Mesendoderm (in vitro differentiated cells): ENCODE measurements around the gene DNAH17.

Experiments used
- DNase-seq: peaks from one replicate; pipeline ENCODE4 v3.0.0; 2013
- H2AK5ac ChIP-seq: 2 replicates; pipeline ENCODE4 v1.6.1; 2013; ENCODE audit warnings: low read length, inconsistent platforms
- H2BK120ac ChIP-seq: 2 replicates; pipeline ENCODE4 v1.6.1; 2013; ENCODE audit warnings: low read depth, mild to moderate bottlenecking, low read length, moderate library complexity, mixed read lengths
- H2BK15ac ChIP-seq: replicated peaks from 2 replicates; pipeline ENCODE4 v1.6.1; 2013; ENCODE audit warnings: low read depth, mild to moderate bottlenecking, moderate library complexity
- H2BK5ac ChIP-seq: 2 replicates; pipeline ENCODE4 v1.6.1; 2013; ENCODE audit warnings: low read length, inconsistent platforms
- H3K18ac ChIP-seq: 2 replicates; pipeline ENCODE4 v1.6.1; 2013; ENCODE audit warnings: mild to moderate bottlenecking, low read length, mixed read lengths
- H3K23ac ChIP-seq: one replicate; pipeline ENCODE4 v1.6.1; 2013; ENCODE audit warnings: low read length
- H3K27ac ChIP-seq: 2 replicates; pipeline ENCODE4 v1.5.1; 2013; ENCODE audit warnings: low read depth, mild to moderate bottlenecking, inconsistent platforms, low read length, moderate library complexity
- H3K27me3 ChIP-seq: 2 replicates; pipeline ENCODE4 v1.6.1; 2013; ENCODE audit warnings: low read length, control low read depth, mild to moderate bottlenecking, inconsistent platforms; ENCODE audit not compliant: insufficient read depth, poor library complexity
- H3K36me3 ChIP-seq: 2 replicates; pipeline ENCODE4 v1.6.1; 2013; ENCODE audit warnings: low read length, inconsistent platforms; ENCODE audit not compliant: control insufficient read depth, insufficient read depth
- H3K4ac ChIP-seq: one replicate; pipeline ENCODE4 v1.6.1; 2013; ENCODE audit warnings: low read depth, mild to moderate bottlenecking, low read length, moderate library complexity
- H3K4me1 ChIP-seq: 2 replicates; pipeline ENCODE4 v1.6.1; 2013; ENCODE audit warnings: low read depth, low read length, inconsistent platforms; ENCODE audit not compliant: control insufficient read depth
- H3K4me2 ChIP-seq: 2 replicates; pipeline ENCODE4 v1.6.1; 2013; ENCODE audit warnings: low read length
- H3K4me3 ChIP-seq: 2 replicates; pipeline ENCODE4 v1.5.1; 2013; ENCODE audit warnings: mild to moderate bottlenecking, low read length
- H3K56ac ChIP-seq: one replicate; pipeline ENCODE4 v1.6.1; 2013; ENCODE audit warnings: low read length
- H3K79me1 ChIP-seq: 2 replicates; pipeline ENCODE4 v1.6.1; 2013; ENCODE audit warnings: low read length, inconsistent platforms
- H3K79me2 ChIP-seq: 2 replicates; pipeline ENCODE4 v1.6.1; 2013; ENCODE audit warnings: mild to moderate bottlenecking, low read length; ENCODE audit not compliant: control insufficient read depth, insufficient read depth
- H3K9ac ChIP-seq: 2 replicates; pipeline ENCODE4 v1.6.1; 2013; ENCODE audit warnings: low read length, inconsistent platforms
- H4K5ac ChIP-seq: one replicate; pipeline ENCODE4 v1.6.1; 2013; ENCODE audit warnings: low read length
- H4K8ac ChIP-seq: one replicate; pipeline ENCODE4 v1.6.1; 2013; ENCODE audit warnings: low read depth, mild to moderate bottlenecking, control low read depth, low read length, moderate library complexity
- WGBS: extraction: QIAGEN DNeasy Blood & Tissue Kit; methylation state at CpG from one replicate; pipeline ENCODE4 v1.1.7; 2013; ENCODE audit warnings: low lambda C conversion rate, missing lambda C conversion rate; ENCODE audit not compliant: insufficient coverage; ENCODE audit errors: extremely low coverage; 5-methylcytosine and 5-hydroxymethylcytosine counted together

The DNAH17 gene

DNA sequence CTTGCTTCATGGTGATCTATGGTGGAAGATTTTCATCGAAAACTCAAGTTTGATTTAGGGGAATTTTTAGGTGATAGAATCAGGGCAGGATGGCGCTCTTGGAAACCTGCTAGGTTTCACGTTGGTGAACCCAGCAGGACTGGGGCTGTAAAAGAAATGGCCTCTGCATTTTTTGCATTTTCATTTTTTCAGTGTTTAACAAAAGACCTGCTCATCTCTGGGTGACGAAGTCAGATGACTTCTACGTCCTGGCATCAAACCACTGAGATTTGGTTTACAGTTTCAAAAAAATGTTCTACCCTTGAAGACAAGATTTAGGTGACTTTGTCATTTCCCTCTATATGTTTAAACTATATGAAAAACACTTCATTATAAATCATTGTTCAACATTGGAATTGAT is 196.8 kb downstream of the DNAH17 start:
- Histone ChIP-seq H2AK5ac (no peak overlapping the region), H3K4me2 (no peak overlapping the region), H3K56ac (no peak overlapping the region), H3K4me1 (peaks cover 18% of the 10 kb centered on the region), H3K79me2 (peaks cover 59% of the 10 kb centered on the region), H2BK5ac (no peak overlapping the region), H3K18ac (no peak overlapping the region), H3K4me3 (no peak overlapping the region), H3K79me1 (peaks cover 17% of the 10 kb centered on the region), H3K4ac (no peak overlapping the region), H3K36me3 (no peaks in the 10 kb centered on the region), H2BK120ac (peak overlapping the region; percentile 14), H3K9ac (no peak overlapping the region), H4K8ac (no peak overlapping the region), H3K27ac (no peak overlapping the region), H3K23ac (no peak overlapping the region), H2BK15ac (no peak overlapping the region), H4K5ac (no peak overlapping the region), H3K27me3 (no peaks in the 10 kb centered on the region)
- WGBS, result no CpG with 5 or more reads among the region's 5 CpGs
- no peak for DNase-seq

GRCh38 chr17:78379131-78379491 is 198.1 kb downstream of the DNAH17 start:
- H3K4me2 ChIP-seq, result peak overlapping the region; percentile 89
- H3K9ac ChIP-seq, result peak overlapping the region; percentile 99
- H3K4me3 ChIP-seq, result peak overlapping the region; percentile 98
- no peak overlapping the region for H3K23ac ChIP-seq
- no peak overlapping the region for H3K18ac ChIP-seq
- no peak overlapping the region for H2BK120ac ChIP-seq
- H3K56ac ChIP-seq, result peak overlapping the region; percentile 95
- no peak overlapping the region for H2AK5ac ChIP-seq
- WGBS, result no CpG with 5 or more reads among the region's 7 CpGs
- peaks cover 47% of the 10 kb centered on the region for H3K79me2 ChIP-seq
- no peak overlapping the region for H3K4ac ChIP-seq
- H3K4me1 ChIP-seq, result peaks cover 26% of the 10 kb centered on the region
- H3K27ac ChIP-seq, result peak overlapping the region; percentile 90
- no peaks in the 10 kb centered on the region for H3K27me3 ChIP-seq
- no peak overlapping the region for H4K5ac ChIP-seq
- no peak overlapping the region for H4K8ac ChIP-seq
- no peaks in the 10 kb centered on the region for H3K36me3 ChIP-seq
- peak; percentile 66 for DNase-seq
- H2BK5ac ChIP-seq, result peak overlapping the region; percentile 44
- H2BK15ac ChIP-seq, result no peak overlapping the region
- H3K79me1 ChIP-seq, result peaks cover 17% of the 10 kb centered on the region

DNA sequence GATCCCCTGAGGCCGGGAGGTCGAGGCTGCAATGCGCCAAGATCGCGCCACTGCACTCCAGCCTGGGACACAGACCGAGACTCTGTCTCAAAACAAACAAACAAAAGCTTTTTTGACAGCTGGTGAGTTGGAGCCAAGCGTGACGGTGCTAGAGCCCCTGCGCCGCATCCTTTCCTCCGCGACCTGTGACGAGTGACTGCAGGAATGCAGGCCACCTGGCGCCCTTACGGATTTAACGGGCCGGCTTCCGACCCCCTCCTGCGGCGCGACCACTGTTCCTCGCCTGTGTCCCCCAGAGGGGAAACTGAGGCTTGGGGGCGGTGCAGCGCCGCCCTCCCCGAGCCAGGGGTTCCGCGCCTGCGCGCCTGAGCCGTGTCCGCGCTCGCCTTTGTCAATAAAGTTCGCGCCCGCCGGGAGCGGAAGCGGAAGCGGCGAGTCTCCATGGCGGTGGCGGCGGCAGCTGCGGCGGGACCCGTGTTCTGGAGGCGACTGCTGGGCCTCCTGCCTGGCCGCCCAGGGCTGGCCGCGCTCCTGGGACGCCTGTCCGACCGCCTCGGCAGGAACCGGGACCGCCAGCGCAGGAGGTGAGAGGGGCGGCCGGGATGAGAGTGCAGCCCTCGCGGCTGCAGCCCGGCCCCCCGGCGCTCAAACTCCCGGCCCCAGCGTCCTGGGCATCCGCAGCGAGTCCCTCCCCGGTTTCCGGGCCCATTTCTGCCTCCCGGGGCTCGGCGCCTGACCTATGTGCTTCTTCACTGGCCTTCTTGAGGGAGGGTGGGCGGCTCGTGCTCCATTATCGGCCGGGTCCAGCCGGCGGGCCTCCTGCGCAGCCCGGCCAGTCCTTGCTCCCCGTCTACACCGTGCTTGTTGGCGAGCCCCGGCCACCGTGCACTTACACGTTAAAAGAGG is 198.7 kb downstream of the DNAH17 start, which contains the start of gene PGS1:
PGS1 (plus strand) TSS at position 425 of the 906 bp plus-strand sequence; CDS start at position 442, 17 bp downstream.
- Histone ChIP-seq H2AK5ac (no peak within 1 kb of the TSS), H3K79me1 (peaks cover 17% of the 10 kb centered on the region), H3K27ac (peak within 1 kb of the TSS; percentile 90), H3K4me2 (peak within 1 kb of the TSS; percentile 89), H3K79me2 (peaks cover 41% of the 10 kb centered on the region), H2BK5ac (peak within 1 kb of the TSS; percentile 44), H3K23ac (no peak within 1 kb of the TSS), H4K5ac (no peak within 1 kb of the TSS), H3K27me3 (no peaks in the 10 kb centered on the region), H2BK120ac (no peak within 1 kb of the TSS), H3K56ac (peak within 1 kb of the TSS; percentile 95), H3K4ac (peak within 1 kb of the TSS; percentile 17), H3K18ac (peak within 1 kb of the TSS; percentile 91), H4K8ac (peak within 1 kb of the TSS; percentile 98), H3K4me1 (peaks cover 24% of the 10 kb centered on the region), H2BK15ac (no peak within 1 kb of the TSS), H3K4me3 (peak within 1 kb of the TSS; percentile 98), H3K9ac (peak within 1 kb of the TSS; percentile 99), H3K36me3 (no peaks in the 10 kb centered on the region)
- DNase-seq, result peak; percentile 82
- WGBS, result no CpG with 5 or more reads among the region's 89 CpGs

- H3K4me3 ChIP-seq, result no peak overlapping the region
- H3K79me2 ChIP-seq, result peaks cover 35% of the 10 kb centered on the region
Measured at GRCh38 chr17:78377858-78378224, 199.4 kb downstream of the DNAH17 start.

GRCh38 chr17:78376161-78376560 is 201.0 kb downstream of the DNAH17 start:
- H3K27ac ChIP-seq, result no peak overlapping the region
- H2BK15ac ChIP-seq, result no peak overlapping the region
- H4K5ac ChIP-seq, result no peak overlapping the region
- no peak overlapping the region for H2BK5ac ChIP-seq
- no peak for DNase-seq
- no peaks in the 10 kb centered on the region for H3K27me3 ChIP-seq
- no peak overlapping the region for H3K23ac ChIP-seq
- H3K4me2 ChIP-seq, result no peak overlapping the region
- H3K4ac ChIP-seq, result no peak overlapping the region
- peaks cover 14% of the 10 kb centered on the region for H3K4me1 ChIP-seq
- no peak overlapping the region for H4K8ac ChIP-seq
- H3K36me3 ChIP-seq, result no peaks in the 10 kb centered on the region
- H3K79me1 ChIP-seq, result peaks cover 10% of the 10 kb centered on the region
- H3K4me3 ChIP-seq, result no peak overlapping the region
- peaks cover 21% of the 10 kb centered on the region for H3K79me2 ChIP-seq
- H2AK5ac ChIP-seq, result no peak overlapping the region
- no peak overlapping the region for H2BK120ac ChIP-seq
- H3K18ac ChIP-seq, result no peak overlapping the region
- H3K56ac ChIP-seq, result no peak overlapping the region
- H3K9ac ChIP-seq, result no peak overlapping the region
- no CpG with 5 or more reads among the region's 5 CpGs for WGBS

More at GRCh38 chr17:78377858-78378224, 199.4 kb downstream of the DNAH17 start:
- Histone ChIP-seq H3K79me1 (peaks cover 17% of the 10 kb centered on the region), H3K27me3 (no peaks in the 10 kb centered on the region), H2AK5ac (no peak overlapping the region), H3K4ac (peak overlapping the region; percentile 17), H3K56ac (peak overlapping the region; percentile 74), H3K23ac (no peak overlapping the region), H4K5ac (no peak overlapping the region), H2BK5ac (no peak overlapping the region), H3K18ac (no peak overlapping the region), H3K4me1 (peaks cover 24% of the 10 kb centered on the region), H3K4me2 (no peak overlapping the region), H4K8ac (no peak overlapping the region), H3K27ac (no peak overlapping the region), H2BK120ac (no peak overlapping the region), H2BK15ac (no peak overlapping the region), H3K36me3 (no peaks in the 10 kb centered on the region), H3K9ac (peak overlapping the region; percentile 99)
- no CpG with 5 or more reads among the region's 14 CpGs for WGBS
- no peak for DNase-seq
